HEK293 (cell line): ENCODE data around the gene OR14A2.

Source experiments
- BCL11A ChIP-seq: fragments of 450-650 bp; formaldehyde crosslinking; IDR thresholded peaks from 2 replicates; pipeline ENCODE4 v1.5.1; 2016; ENCODE audit warnings: low read depth, missing biosample characterization, missing genetic modification characterization
- CTCF ChIP-seq: fragments of 450-650 bp; formaldehyde crosslinking; IDR thresholded peaks from 2 replicates; pipeline ENCODE4 v1.5.1; 2016; ENCODE audit warnings: missing biosample characterization, missing genetic modification characterization
- ZBTB1 ChIP-seq: fragments of 450-650 bp; formaldehyde crosslinking; IDR thresholded peaks from 2 replicates; pipeline ENCODE4 v1.5.1; 2016; ENCODE audit warnings: missing biosample characterization, missing genetic modification characterization
- ZBTB10 ChIP-seq: fragments of 450-650 bp; formaldehyde crosslinking; IDR thresholded peaks from 2 replicates; pipeline ENCODE4 v1.5.1; 2016; ENCODE audit warnings: missing biosample characterization, missing genetic modification characterization
- ZBTB7A ChIP-seq: fragments of 450-650 bp; formaldehyde crosslinking; IDR thresholded peaks from 2 replicates; pipeline ENCODE4 v1.5.1; 2016; ENCODE audit warnings: low read depth, missing biosample characterization, missing genetic modification characterization
- ZNF391 ChIP-seq: fragments of 450-650 bp; formaldehyde crosslinking; IDR thresholded peaks from 2 replicates; pipeline ENCODE4 v1.5.1; 2016; ENCODE audit warnings: low read depth, missing biosample characterization, missing genetic modification characterization, borderline replicate concordance
- ZNF449 ChIP-seq: fragments of 450-650 bp; formaldehyde crosslinking; IDR thresholded peaks from 2 replicates; pipeline ENCODE4 v1.5.1; 2017; ENCODE audit warnings: missing biosample characterization, mild to moderate bottlenecking, missing genetic modification characterization, moderate library complexity
- ZNF521 ChIP-seq: fragments of 450-650 bp; formaldehyde crosslinking; IDR thresholded peaks from 2 replicates; pipeline ENCODE4 v1.5.1; 2017; ENCODE audit warnings: missing biosample characterization, mild to moderate bottlenecking, missing genetic modification characterization

GRCh38 chr1:247741756-247742155 lies 6.2 kb downstream of the OR14A2 start:
- TF ChIP-seq CTCF (no peak), ZBTB1 (tag by site-specific recombination) (no peak), ZNF521 (no peak), ZBTB10 (no peak), ZNF449 (tag by site-specific recombination) (no peak), ZBTB7A (no peak), BCL11A (tag by site-specific recombination) (no peak), ZNF391 (tag by site-specific recombination) (no peak)
